ENCODE data around the gene SUSD3. TPM values are rescaled to one million over a fixed set of nuclear protein-coding genes. Genes with fewer than 3 reads are reported as not detected.
A peak's percentile ranks its signal among the peaks of the same experiment; 100 is the strongest.
"Not testable (repeated sequence)": the region's sequence is repeated elsewhere in the genome, so short reads cannot be mapped to it uniquely, and the experiment has no call there.

The SUSD3 gene
- total RNA-seq, 1 donor from 2014 or later: not detected

DNA sequence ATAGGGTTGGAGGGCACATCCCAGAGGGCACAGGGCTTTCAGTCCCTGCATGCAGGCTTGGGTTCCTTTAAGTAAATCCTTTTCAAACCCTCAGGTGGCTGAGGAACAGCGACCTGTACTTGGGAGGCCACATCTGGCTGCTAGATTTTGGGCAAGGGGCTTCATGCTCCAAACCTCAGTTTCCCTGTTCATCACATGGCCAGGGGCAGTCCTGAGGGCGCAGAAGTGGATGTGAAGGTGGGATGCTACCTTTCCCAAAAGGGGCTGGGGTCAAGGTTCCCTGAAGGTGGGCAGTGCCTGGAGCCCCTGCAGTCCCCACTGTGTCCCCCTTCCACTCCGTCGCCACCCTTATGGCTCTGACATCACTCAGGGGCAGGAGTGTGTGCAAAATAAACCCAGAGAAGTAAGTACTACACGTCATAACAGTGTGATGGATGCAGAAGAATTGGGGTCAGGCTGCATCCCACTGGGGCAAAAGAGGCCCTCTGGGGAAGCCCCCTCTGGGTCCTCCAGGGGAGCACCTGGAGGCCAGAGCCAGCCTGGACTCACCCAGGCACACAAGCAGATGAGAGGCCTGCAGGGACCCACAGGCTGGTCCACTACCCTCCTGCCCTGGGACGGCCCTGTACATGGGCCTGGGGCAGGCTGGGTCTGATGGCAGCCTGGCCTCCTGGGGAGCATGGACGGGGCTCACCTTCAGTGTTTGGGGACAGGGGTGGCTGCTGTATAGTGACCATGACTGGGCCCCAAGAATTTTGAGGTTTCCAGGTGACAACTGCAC is 35.6 kb downstream of the SUSD3 start:
- DNase-seq: no peak

DNA sequence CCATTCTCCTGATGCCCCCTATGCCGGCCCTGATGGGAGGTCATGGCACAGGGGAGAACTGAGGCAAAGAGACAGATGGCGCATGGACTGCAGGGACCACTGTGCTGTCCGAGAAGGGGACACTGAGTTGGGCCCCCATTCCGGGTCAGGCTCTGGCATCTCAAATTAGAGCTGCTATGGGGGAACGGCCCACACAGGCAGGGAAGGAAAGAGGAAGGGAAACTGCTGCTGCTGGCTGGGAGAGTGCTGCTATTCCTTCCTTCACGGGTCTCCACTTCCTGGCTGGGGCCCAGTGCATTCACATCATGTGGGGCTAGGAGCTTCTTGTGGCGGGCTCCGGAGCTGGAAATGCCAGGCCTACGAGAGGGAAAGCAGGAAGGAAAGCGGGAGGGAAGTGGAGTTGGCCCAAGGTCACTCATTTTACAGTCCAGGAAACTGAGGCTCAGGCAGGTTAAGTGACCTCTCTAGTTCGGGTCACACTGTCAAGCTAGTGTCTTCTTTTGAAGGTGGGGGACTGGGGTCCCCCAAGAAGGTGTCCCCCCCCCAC is 36.2 kb downstream of the SUSD3 start:
- DNase-seq: peak; percentile 25

DNA sequence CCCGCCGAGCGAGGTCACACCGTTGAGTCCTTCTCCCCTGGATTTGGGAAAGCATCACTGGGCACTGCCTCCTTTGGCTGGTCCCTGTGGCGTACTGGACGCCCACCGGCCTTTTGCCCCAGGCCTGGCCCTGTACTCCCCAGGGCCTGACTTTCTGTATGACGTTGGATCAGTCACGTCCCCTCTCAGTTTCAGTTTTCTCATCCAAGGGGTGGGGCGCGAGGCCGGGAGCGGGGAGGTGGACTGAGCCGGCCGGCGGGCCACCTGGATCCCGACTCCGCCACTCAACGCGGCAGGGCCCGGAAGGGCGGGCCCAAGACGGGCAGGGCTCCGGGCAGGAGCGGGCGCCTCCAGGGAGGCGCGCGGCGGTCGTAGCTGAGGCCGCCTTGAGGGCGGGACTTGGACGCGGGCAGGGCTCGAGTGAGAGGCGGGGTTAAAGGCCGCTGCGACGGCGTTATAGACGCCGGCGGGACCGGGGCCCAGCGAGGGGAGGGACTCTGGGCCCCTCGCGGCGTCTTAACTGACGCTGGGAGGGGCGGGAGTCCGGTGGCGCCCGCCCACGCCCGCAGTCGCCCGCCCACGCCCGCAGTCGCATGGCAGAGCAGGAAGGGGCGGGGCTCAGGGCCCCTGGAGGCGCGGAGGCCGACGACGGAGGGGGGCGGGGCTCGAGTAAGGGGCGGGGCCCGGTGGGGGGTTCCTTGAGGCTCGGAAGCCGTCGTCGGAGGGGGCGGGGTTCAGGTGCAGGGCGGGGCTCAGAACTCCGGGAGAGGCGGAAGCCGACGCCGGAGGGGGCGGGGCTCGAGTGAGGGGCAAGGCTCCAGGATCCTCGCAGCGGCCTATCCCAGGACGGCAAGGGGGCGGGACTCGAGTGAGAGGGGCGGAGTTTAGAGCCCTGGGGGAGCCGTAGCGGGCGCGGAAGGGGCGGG is 37.0 kb downstream of the SUSD3 start:
- peak; percentile 99 for DNase-seq

DNA sequence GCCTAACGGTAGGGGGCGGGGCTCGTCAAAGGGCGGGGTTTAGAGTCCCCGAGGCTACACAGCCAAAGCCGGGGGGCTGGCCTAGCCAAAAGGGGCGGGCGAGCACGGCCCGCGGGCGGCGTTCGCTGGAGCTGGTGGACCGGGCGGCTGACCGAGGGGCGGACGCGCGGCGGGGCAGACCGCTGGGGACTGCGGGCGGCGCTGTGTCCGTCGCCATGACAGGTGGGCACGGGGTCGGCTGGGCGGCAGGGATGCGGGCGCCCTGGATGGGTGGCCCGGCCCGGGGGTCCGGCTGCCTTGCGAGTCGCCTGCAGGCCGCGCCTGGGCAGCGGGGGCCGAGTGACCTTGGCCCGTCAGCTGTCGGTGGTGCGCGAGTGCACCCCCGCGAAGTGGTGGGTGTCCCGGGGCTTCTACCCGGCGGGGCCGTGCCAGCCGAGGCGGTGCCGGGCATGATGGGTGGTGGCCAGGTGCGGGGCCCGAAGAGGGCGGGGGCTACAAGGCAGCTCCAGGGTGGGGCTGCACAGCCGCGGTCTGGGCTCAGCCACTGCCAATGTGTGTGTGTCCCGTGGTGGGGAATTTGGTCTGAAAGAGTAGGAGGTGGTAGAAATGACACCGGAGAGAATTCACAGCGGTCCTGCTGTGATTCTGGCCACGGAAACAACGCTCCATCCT is 37.8 kb downstream of the SUSD3 start, which contains the start of gene CARD19:
Gene CARD19 (plus strand): TSS at position 87 of the 672 bp plus-strand sequence. CDS start 129 bp downstream, at position 216.
- peak; percentile 38 for DNase-seq

DNA sequence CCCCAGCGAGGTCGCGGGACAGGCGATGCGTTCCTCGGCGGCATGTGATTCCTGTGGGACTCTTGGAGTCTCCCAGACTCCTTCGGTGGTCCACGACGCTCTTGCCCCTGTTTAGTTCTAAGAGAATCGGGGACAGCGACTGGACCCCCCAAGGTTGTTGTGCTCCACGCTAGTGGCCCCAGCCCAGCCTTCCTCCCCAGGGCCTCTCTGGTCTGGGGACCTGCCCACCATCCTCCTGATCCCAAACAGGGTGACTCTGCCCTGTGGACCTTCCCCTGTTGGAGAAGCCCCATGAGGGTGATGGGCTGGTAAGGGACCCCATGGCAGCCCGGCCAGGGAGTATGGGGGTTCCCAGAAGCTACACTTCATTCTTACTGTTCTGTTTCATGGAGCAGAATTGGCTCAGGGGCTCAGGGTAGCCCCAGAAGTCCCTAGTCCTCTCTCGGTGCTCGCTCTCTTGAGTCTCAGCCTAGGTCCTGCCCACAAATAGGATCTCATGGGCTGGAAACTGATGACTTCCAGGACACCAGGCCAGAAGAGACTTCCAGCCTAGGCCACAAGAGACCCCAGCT is 38.4 kb downstream of the SUSD3 start:
- peak; percentile 13 for DNase-seq

DNA sequence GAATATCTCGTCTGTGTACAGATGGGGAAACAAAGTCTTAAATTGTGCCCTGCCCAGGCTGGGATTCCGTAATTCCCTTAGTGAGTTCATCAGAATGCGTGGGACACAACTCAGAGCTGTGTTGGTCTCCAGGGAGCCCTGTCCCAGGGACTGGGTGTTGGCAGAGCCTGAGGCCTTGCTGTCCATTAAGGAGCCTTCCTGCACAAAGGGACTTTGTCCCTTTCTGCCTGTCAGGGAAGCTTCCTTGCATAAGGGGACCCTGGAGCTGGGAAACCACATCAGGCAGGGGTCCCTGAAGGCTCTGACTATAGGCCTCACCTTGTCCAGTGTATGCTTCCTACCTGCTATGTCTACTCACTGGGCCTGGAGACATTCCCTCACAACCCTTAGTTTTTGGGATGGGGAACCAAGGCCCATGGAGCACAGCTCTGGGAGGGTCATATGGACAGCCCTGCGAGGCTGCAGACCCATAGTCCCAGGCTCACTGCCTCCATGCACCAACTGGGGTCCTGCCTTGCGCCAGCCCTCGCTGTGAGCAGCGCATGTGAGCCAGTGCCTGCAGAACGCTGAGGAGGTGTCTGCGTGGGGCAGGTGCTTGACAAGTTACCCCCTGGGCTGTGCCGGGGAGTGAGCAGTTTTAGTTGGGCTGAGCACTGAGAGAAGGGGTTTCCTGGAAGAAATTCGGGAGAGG is 39.2 kb downstream of the SUSD3 start:
- DNase-seq: no peak

DNA sequence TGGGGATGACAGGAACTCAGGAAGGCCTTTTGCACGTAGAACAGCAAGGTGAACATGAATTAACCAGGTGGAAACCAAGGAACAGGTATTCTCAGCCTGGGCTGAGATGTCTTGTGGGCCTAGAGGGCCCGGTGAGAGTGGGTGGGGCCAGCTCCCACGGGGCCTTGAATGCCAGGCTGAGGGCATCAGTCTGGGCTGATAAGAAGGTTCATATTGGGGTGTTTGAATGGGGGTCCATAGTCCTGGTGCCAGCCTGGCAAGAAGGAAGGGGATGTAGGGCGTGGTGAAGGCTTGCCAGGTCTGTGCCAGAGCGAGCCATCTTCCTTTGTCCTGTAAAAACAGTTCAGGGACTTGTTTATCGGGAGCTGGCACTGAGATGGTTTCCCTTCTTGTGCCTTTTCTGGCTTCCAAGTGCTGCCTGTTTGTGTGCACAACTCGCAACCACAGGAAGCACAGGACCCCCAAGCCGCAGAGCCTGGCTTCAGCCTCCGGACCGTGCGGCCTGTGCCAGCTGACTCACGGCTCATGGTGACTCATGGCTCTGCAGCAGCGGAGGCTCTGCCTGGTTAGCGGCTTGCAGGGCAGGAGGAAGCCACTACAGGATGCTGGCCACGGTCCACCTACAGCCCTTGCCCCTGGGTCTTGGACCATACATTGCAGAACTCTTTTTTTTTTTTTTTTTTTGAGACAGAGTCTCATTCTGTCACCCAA is 39.9 kb downstream of the SUSD3 start:
- peak; percentile 97 for DNase-seq

DNA sequence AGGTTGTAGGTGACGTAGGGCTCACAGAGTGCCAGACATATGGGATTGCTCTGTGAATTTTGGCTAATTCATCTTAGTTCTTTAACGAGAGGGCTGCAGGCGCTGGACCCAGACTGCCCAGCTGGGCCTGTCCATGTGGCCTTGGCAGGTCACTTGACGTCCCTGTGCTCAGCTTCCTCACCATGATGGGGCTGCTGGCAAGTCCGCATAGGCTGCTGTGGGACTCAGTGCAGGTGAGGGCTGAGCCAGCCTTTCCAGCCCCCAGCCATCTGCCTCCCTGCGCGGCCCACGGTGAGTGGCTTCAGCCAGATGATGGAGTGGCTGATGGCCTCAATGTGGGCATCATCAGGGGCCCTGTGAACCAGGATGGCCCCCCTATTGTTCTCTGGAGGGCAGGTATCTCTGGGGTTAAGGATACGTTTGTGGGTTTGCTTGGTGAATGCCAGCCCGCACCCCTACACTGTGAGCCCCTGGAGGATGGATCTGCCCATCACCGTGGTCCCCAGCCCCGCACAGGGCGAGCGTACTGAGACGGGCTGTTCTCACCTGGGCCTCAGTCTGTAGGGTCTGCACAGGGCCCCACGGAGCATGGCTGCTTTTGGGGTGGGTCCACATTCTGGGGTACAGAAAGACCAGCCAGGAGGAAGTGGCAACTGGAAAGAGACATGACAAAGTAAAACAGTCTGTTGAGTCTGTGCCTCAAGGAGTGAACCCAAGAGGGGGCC is 41.2 kb downstream of the SUSD3 start:
- no peak for DNase-seq

DNA sequence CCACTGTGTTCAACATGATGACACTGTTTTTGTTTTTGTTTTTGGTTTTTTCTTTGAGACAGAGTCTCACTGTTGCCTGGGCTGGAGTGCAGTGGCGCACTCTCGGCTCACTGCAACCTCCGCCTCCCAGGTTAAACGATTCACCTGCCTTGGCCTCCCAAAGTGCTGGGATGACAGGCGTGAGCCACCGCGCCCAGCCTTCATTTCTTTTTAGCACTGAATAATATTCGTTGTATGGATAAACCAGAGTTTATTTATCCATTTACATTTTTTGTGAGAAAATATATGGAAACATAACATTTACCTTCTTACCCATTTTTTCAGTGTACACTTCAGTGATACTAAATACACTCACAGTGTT is 41.8 kb downstream of the SUSD3 start:
- DNase-seq: no peak

DNA sequence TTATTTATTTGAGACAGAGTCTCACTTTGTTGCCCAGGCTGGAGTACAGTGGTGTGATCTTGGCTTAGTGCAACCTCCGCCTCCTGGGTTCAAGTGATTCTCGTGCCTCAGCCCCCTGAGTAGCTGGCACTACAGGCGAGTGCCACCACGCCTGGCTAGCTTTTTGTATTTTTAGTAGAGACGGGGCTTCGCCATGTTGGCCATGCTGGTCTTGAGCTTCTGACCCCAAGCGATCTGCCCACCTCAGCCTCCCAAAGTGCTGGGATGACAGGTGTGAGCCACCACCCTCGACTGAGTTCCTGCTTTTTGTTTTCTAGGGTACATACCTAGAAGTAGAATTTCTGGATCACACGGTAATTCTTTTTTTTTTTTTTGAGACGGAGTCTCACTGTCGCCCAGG is 42.6 kb downstream of the SUSD3 start:
- DNase-seq: not testable (repeated sequence)

DNA sequence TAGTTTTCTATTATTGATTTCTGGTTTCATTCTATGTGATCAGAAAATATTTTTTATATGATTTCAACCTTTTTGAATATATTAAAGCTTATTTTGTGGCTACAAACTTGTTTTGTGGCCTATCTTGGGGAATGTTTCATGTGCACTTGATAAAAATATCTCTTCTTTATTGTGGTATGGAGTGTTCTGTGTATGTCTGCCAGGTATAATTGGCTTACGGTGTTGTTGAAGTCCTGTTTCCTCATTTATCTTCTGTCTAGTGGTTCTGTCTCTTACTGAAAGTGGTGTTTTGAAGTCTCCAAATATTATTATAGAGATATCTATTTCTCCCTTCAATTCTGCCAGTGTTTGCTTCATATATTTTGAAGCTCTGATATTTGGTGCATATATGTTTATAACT is 47.1 kb downstream of the SUSD3 start:
- DNase-seq: no peak

DNA sequence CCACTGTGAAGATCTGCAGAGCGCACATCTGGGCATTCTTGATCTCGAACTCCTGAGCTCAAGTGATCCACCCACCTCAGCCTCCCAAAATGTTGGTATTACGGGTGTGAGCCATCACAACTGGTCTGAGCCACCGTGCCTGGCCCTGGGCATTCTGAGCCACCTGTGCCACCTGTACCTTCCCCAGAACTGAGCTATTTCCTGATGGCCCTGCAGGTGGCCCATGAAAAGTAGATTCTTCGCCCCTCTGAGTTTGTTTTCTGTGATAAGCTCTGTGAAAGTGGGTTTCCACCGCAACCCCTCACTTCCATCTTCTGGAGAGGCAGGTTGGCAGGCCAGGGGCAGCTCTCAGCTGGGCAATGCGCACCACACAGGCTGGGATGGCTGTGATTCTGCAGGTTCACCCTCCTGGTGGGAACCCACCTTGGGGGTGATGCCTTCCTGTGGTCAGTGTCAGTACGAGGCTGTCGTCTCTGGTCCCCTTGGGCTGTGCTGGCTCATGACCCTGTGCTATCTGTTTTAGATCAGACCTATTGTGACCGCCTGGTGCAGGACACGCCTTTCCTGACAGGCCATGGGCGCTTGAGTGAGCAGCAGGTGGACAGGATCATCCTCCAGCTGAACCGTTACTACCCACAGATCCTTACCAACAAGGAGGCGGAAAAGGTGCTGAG is 48.8 kb downstream of the SUSD3 start:
- no peak for DNase-seq

DNA sequence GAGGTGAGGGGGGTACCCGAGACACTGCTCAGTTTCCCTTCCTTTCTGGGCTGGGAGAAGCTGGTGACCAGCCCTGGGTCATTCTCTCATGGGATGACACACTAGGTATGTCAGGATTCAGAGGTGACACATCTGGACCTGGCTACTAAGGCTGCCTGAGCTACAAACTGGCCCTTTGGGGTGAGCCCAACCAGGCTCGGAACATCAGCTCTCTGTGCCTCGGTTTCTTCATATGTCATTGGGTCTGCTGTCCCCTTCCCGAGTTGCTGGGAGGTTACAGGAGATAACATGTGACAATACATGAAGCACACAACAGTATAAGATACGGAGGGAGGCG is 49.3 kb downstream of the SUSD3 start:
- DNase-seq: no peak

DNA sequence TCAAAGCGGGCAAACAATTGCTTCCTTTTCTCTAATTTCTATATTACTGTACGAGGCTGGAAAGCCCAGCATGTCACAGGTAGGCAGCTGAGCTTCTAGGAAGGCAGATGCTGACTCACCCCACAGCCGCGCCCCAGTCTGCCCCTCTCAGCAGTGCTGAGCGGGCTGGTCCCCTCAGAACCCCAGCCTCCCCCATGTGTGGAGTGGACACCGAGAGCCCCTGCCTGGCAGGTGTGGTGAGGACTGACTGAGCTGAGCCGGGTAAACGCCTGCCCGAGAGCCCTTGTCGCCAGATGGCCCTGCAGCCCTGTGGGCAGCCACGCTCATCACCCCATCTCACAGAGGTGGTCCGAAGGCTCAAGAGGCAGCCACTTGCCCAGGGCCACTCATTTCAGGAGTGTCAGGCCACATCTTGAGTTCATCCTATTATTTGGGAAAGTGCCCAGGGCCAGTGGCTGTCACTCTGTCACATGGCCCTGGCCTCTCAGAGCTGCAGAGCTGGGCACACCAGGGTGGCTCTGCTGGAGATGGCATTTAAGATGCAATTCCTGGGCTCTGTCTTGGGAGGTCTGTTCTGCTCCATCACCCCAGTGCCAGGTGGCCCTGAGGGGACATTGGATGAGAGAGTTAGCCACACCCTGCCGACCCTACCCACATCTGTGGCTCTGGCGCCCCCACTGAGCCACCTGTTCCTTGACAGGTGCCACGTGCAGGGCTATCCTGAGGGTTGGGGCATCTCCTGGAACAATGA is 50.0 kb downstream of the SUSD3 start:
- DNase-seq: no peak

DNA sequence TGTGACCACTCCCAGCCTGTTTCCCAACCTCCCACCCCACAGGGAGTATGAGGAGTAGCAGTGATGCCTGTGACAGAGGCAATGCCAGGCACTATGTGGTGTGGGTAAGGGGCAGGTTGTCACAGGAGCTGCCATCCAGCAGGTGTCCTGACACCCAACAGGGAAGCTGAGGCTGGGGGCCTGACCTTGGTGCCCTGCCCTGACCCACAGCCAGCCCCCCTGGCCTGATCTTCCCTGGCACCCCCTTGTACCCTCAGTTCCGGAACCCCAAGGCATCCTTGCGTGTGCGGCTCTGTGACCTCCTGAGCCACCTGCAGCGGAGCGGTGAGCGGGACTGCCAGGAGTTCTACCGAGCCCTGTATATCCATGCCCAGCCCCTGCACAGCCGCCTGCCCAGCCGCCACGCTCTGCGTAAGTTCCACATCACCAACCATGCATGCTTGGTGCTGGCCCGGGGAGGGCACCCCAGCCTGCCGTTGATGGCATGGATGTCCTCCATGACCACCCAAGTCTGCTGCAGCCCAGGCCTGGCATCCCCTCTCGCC is 51.9 kb downstream of the SUSD3 start:
- no peak for DNase-seq

DNA sequence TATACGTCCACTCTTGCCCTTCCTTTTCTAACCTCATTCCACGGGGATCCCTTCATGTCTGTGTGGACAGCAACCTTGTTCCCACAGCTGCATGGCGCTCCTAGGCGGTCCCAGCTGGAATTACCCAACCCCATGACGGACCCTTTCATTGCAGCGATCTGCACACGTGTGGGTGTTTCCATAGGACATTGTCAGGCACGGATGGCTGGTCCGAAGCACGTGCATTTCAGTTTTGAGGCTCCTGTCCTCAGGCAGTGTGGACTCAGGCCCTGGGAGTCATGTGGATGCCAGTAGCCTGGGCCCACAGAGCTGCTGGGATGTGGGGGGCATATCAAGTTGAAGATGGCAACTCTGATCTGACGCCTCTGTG is 52.5 kb downstream of the SUSD3 start:
- DNase-seq: no peak

DNA sequence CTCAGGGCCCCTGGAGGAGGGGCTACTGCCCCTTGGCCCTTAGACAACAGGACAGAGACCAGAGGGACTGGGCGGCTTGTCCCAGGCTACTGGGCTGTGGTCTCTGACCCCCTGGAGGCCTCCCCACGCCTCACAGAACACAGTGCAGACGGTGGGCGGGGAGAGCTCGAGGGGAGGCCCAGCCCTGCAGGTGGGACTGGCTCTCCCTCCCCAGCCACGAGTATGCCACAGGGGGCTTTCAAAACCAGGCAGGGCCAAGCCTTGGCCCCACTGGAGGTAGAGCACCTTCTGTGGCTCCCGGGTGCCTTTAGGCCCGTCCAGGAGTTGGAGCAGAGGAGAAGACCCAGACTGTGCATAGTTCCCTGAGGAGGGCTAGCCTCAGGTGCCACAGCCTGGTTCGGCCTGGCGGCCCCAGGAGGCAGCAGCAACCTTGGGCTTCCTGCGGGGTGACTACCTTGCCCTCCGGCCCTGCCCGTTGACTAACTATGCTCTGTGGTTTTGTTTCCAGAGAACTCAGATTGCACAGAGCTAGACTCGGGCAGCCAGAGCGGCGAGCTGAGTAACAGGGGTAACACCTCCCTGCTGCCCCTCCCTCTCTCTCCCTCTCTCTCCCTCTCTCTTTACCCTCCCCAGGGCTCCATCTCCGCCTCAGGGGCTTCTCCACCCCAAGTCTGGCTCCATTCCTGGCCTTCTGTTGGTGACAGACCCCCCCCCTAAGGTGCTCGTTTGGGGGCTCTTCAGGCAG is 53.0 kb downstream of the SUSD3 start:
- no peak for DNase-seq
